ENCODE measurements around the gene CLIP1.
"Not testable (repeated sequence)": the region's sequence is repeated elsewhere in the genome, so short reads cannot be mapped to it uniquely, and the experiment has no call there.

CLIP1 gene

GRCh38 chr12:122429043-122429442, 6.6 kb upstream of the CLIP1 start:
- DNase-seq: not testable (repeated sequence)

GRCh38 chr12:122427403-122427802, 4.9 kb upstream of the CLIP1 start:
- no peak for DNase-seq

GRCh38 chr12:122423258-122424165, 1.0 kb upstream of the CLIP1 start:
- DNase-seq: no peak

- peak; percentile 61 for DNase-seq
These were observed 325 bp upstream of the CLIP1 start for GRCh38 chr12:122422730-122423257.

- peak; percentile 48 for DNase-seq
These were observed 1.2 kb downstream of the CLIP1 start for GRCh38 chr12:122421187-122421820.

GRCh38 chr12:122420471-122421162, 1.9 kb downstream of the CLIP1 start:
- DNase-seq: no peak

- DNase-seq: not testable (repeated sequence)
These were observed 3.4 kb downstream of the CLIP1 start for GRCh38 chr12:122419094-122419493.

- DNase-seq: not testable (repeated sequence)
These were observed 6.8 kb downstream of the CLIP1 start for GRCh38 chr12:122415665-122416064.

- no peak for DNase-seq
These were observed 8.7 kb downstream of the CLIP1 start for GRCh38 chr12:122413516-122414404.

- no peak for DNase-seq
These were observed 9.5 kb downstream of the CLIP1 start for GRCh38 chr12:122412851-122413433.

GRCh38 chr12:122411537-122411936, 10.9 kb downstream of the CLIP1 start:
- no peak for DNase-seq

- no peak for DNase-seq
These were observed 15.3 kb downstream of the CLIP1 start for GRCh38 chr12:122407208-122407607.

GRCh38 chr12:122406701-122407164, 15.7 kb downstream of the CLIP1 start:
- DNase-seq: peak; percentile 87

GRCh38 chr12:122403831-122404230, 18.6 kb downstream of the CLIP1 start:
- DNase-seq: no peak

- DNase-seq: no peak
These were observed 19.2 kb downstream of the CLIP1 start for GRCh38 chr12:122403115-122403770.

GRCh38 chr12:122402264-122402663, 20.2 kb downstream of the CLIP1 start:
- DNase-seq: no peak

GRCh38 chr12:122399592-122400373, 22.7 kb downstream of the CLIP1 start:
- DNase-seq: peak; percentile 87

GRCh38 chr12:122399254-122399591, 23.2 kb downstream of the CLIP1 start:
- no peak for DNase-seq

- not testable (repeated sequence) for DNase-seq
These were observed 24.5 kb downstream of the CLIP1 start for GRCh38 chr12:122397981-122398380.

- peak; percentile 79 for DNase-seq
These were observed 27.1 kb downstream of the CLIP1 start for GRCh38 chr12:122395319-122395718.
